PC-3 (cell line): Measurements from ENCODE around the gene NALCN. TPM values are rescaled to one million over a fixed set of nuclear protein-coding genes. Genes with fewer than 3 reads are reported as not detected.

Experiments used
- ATAC-seq: fragments of 200-7000 bp; cut with Tn5 transposase; 2 replicates; pipeline ENCODE4 v1.9.1; 2020; ENCODE audit warnings: mild to moderate bottlenecking, moderate library complexity
- BruUV-seq: library from RNA; stranded (reverse); fragments of 400-500 nt; replicated peaks from 2 replicates; lab custom pipeline; 2021; lab: Mats Ljungman, UMichigan
- CTCF ChIA-PET: fragments of 300-600 bp; sonication (Branson Sonifier 250); formaldehyde crosslinking; loops from one replicate; lab custom pipeline; 2022; ENCODE audit warnings: antibody characterized with exemption; lab: Charles Lee
- POLR2A ChIA-PET: fragments of 300-600 bp; sonication (Branson Sonifier 250); formaldehyde crosslinking; loops from one replicate; lab custom pipeline; 2022; ENCODE audit warnings: antibody characterized with exemption; ENCODE audit not compliant: unreplicated experiment; lab: Charles Lee
- DNase-seq: peaks from one replicate; pipeline ENCODE4 v3.0.0-alpha.2; 2015
- H2AFZ ChIP-seq: fragments of 300-600 bp; sonication (generic); 2 replicates; pipeline ENCODE4 v1.6.0; 2016; ENCODE audit warnings: antibody characterized with exemption, low read length
- H3F3A ChIP-seq: fragments of 300-600 bp; sonication (generic); one replicate; pipeline ENCODE4 v1.6.0; 2017; ENCODE audit warnings: antibody characterized with exemption, low read length, control low read depth, mild to moderate bottlenecking; ENCODE audit not compliant: unreplicated experiment
- H3K27ac ChIP-seq: fragments of 300-600 bp; sonication (generic); 2 replicates; pipeline ENCODE4 v1.5.1; 2016; ENCODE audit warnings: mild to moderate bottlenecking, low read length
- H3K27me3 ChIP-seq: fragments of 300-600 bp; sonication (generic); 2 replicates; pipeline ENCODE4 v1.6.1; 2016; ENCODE audit warnings: low read length, mixed read lengths
- H3K36me3 ChIP-seq: fragments of 300-600 bp; sonication (generic); 2 replicates; pipeline ENCODE4 v1.6.1; 2016; ENCODE audit warnings: low read depth, mixed run types, low read length, mixed read lengths
- H3K4me1 ChIP-seq: fragments of 300-600 bp; sonication (generic); 2 replicates; pipeline ENCODE4 v1.5.1; 2016; ENCODE audit warnings: low read length; ENCODE audit not compliant: insufficient read depth
- H3K4me2 ChIP-seq: fragments of 300-600 bp; sonication (generic); 2 replicates; pipeline ENCODE4 v1.6.0; 2016; ENCODE audit warnings: low read length
- H3K4me3 ChIP-seq: fragments of 300-600 bp; sonication (generic); 2 replicates; pipeline ENCODE4 v1.5.1; 2016; ENCODE audit warnings: mild to moderate bottlenecking, low read length, mixed read lengths
- H3K79me2 ChIP-seq: fragments of 300-600 bp; sonication (generic); 2 replicates; pipeline ENCODE4 v1.6.1; 2017; ENCODE audit warnings: low read length, mixed read lengths
- H3K9ac ChIP-seq: fragments of 300-600 bp; sonication (generic); 2 replicates; pipeline ENCODE4 v1.6.0; 2016; ENCODE audit warnings: mild to moderate bottlenecking, low read length
- H3K9me2 ChIP-seq: fragments of 300-600 bp; sonication (generic); replicated peaks from 2 replicates; pipeline ENCODE4 v1.6.1; 2016; ENCODE audit warnings: mixed run types, low read length, mixed read lengths
- H3K9me3 ChIP-seq: fragments of 300-600 bp; sonication (generic); 2 replicates; pipeline ENCODE4 v1.6.1; 2016; ENCODE audit warnings: low read length, mixed read lengths
- H4K20me1 ChIP-seq: fragments of 300-600 bp; sonication (generic); 2 replicates; pipeline ENCODE4 v1.6.1; 2016; ENCODE audit warnings: low read length, mixed read lengths
- CTCF ChIP-seq: fragments of 300-600 bp; sonication (generic); conservative IDR thresholded peaks from 2 replicates; pipeline ENCODE4 v1.5.1; 2017; ENCODE audit warnings: antibody characterized with exemption, low read depth, mild to moderate bottlenecking, low read length
- EZH2 ChIP-seq: fragments of 300-600 bp; sonication (generic); IDR thresholded peaks from one replicate; pipeline ENCODE4 v1.6.1; 2017; ENCODE audit warnings: antibody characterized with exemption, mild to moderate bottlenecking, low read length; ENCODE audit not compliant: unreplicated experiment
- EZH2phosphoT487 ChIP-seq: fragments of 300-600 bp; sonication (generic); IDR thresholded peaks from 2 replicates; pipeline ENCODE4 v1.6.1; 2018; ENCODE audit warnings: mild to moderate bottlenecking, antibody characterized with exemption, low read length, borderline replicate concordance
- intact Hi-C: fragments of 100-400 bp; cut with micrococcal nuclease; formaldehyde crosslinking; loops from 2 replicates; pipeline ENCODE4 v1.9.0; 2023
- total RNA-seq: library from RNA; depleted of rRNA; stranded (reverse); fragments of >200 nt; gene quantifications from 2 replicates; pipeline ENCODE4 v1.2.3, GENCODE V29; 2014

Gene NALCN
- total RNA-seq, 1 experiment from 2014 or later: 11.8 TPM

DNA sequence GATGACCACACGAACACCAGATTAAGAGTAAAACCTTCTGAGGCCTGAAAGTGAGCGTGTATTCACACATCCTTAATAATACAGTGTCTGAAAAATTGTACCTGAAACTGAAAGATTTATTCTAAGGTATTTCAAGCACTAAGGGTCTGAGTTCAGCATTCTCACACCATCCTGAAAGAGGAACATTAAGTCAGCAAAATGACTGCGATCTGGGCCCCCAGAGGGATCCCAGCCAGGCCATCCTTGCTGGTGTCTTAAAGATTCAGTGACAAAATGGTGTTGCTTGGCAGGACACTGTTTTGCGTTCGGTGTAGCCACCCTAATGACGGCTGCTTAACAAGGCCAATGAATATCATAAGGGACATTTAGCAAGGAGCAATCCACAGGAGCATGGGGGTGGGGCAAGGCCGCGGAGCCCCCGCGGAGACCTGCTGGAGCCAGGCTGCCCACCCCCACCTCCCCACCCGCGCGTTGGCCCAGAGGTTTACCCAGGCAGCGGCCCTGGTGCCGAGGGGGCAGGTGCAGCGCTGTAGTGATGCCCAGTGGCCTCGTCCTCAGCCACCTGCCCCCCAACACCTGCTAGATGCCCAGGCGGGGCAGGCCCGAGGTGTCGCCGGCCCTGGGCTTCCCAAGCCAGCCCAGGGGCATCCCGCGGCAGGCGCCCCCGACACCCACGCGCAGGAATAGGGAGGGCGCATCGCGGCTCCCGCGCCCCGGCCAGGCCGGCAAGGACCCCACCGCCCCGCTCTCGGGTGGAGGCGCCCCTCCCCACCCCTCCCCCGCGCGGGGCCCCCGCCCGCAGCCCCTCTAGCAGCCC is 742 bp downstream of the NALCN start:
- Histone ChIP-seq H2AFZ (0 out of 2 replicates have a peak overlapping the region, but pooled peaks have one; percentile 42), H3K9me2 (no peaks in the 10 kb centered on the region), H3K4me2 (peak overlapping the region; percentile 96), H3K27me3 (no peaks in the 10 kb centered on the region), H3K4me1 (peaks cover 22% of the 10 kb centered on the region), H3K9ac (peak overlapping the region; percentile 87; the same call in 1 of the 2 replicates), H3K79me2 (peaks cover 21% of the 10 kb centered on the region), H3F3A (no peaks in the 10 kb centered on the region), H3K9me3 (no peaks in the 10 kb centered on the region), H3K4me3 (peak overlapping the region; percentile 91), H3K36me3 (no peaks in the 10 kb centered on the region), H3K27ac (no peak overlapping the region), H4K20me1 (no peaks in the 10 kb centered on the region)
- no TSS peak for BruUV-seq
- CTCF ChIA-PET: no interaction called here
- no peak for DNase-seq
- POLR2A ChIA-PET: interaction anchor here (1.0 kb wide), 1 partner anchor 37 kb away, joined by 3 read pairs; no protein-coding TSS in a partner anchor
- intact Hi-C loops: loop anchor here (2.0 to 5.0 kb wide), 2 partner anchors 37 to 97 kb away; partner anchors contain the start of gene ITGBL1
- ATAC-seq: no peak
- TF ChIP-seq EZH2 (no peak), CTCF (no peak), EZH2phosphoT487 (no peak)

DNA sequence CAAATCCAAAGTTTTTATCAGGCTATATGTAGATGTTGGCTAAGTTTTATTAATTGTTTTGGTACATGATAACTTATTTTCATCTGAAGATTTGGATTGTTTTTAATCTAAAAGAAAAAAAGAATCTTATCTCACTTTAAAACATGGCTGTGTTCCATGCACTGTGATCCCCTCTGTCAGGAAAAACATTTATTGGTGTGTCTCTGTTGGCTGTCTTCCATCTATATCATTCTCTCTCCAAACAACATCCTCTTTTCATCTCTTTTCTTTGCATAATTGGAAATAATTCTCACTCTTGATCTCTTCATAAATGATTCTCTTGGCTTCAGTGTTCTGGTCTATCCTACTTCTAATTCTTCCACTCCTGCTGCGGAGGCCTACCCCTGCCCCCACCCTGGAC is 4.2 kb downstream of the NALCN start:
- Histone ChIP-seq H3K27me3 (no peaks in the 10 kb centered on the region), H3K4me1 (peaks cover 20% of the 10 kb centered on the region), H3K4me3 (no peak overlapping the region), H3K36me3 (no peaks in the 10 kb centered on the region), H3K4me2 (no peak overlapping the region), H3K9me3 (no peaks in the 10 kb centered on the region), H3K79me2 (peaks cover 25% of the 10 kb centered on the region), H4K20me1 (no peaks in the 10 kb centered on the region), H2AFZ (no peak overlapping the region), H3K9ac (no peak overlapping the region), H3K9me2 (no peaks in the 10 kb centered on the region), H3K27ac (no peak overlapping the region), H3F3A (no peaks in the 10 kb centered on the region)
- TF ChIP-seq EZH2phosphoT487 (no peak), EZH2 (no peak), CTCF (no peak)
- DNase-seq: no peak
- intact Hi-C loops: no loop called here
- no TSS peak for BruUV-seq
- ChIA-PET CTCF (no interaction called here), POLR2A (no interaction called here)
- ATAC-seq: no peak
